Measurements from ENCODE around the gene PPP6R2. TPM values are rescaled to one million over a fixed set of nuclear protein-coding genes. Genes with fewer than 3 reads are reported as not detected.
A peak's percentile ranks its signal among the peaks of the same experiment; 100 is the strongest.

PPP6R2 gene
- polyA plus RNA-seq, 12 donors: 23.5 to 43.1 (median 30.7) TPM; not detected in 1

DNA sequence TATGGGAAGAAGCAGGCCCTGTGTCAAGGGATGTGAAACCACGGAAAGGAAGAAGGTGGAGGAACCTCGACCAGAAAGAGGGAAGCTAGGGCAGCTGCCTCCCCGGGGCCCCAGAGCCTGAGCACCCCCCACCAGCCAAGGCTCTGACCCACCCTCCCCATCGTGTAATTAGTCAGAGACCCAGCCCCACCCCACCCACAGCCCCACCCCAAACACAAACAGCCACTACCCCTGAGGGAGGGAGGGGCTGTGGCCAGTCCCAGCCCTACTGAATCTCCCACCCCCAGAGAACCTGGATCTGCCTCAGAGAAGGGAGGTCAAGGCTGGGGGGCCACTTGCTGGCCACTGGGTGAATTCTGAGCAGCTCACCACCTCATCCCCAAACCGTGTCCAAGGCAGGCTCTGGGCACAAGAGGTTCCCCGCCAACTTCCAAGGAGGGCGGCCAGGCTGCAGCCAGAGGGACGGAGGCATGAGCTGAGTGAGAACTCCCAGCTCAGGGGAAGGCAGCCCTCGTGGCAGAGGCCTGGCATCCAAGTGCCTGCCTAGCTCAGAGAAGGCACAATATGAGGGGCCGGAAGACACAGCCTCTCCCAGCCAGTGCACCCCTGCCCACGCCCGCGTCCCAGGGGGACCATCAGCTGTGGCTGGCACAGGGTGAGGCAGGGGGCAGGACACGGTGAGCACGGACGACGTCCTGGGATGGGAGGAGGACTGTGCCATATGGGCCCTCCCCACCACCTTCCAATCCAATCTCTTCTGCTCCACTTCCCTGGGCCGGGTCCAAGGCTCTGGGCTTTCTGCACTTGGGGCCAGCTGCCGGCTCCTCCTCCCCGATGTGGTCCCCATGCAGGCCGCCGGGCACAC is 38.4 kb upstream of the PPP6R2 start:
- no peak for DNase-seq

DNA sequence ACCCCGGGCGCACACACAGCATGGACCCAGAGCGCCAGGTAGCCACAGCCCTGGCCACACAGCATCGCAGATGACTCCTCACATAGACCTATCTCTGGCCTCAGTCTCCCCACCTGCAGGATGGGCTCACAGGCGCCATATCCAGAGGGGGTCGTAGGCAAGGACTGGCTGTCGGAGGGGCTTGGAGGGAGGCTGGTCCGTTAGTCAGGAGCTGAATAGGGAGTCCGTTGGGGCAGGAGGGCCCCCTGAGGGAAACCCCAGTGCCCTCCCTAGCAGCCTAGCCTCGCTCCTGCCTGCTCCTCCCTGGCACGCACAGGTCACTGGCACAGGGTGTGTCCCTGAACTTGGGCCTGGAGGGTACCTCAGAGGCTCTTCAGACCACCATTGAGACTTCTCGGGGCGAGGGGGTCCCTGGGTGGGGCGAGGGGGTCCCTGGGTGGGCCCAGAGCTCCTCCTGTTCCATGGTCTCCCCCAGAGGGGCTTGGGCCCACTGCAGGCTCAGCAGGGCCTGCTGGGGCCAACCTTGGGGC is 37.7 kb upstream of the PPP6R2 start:
- DNase-seq: no peak

DNA sequence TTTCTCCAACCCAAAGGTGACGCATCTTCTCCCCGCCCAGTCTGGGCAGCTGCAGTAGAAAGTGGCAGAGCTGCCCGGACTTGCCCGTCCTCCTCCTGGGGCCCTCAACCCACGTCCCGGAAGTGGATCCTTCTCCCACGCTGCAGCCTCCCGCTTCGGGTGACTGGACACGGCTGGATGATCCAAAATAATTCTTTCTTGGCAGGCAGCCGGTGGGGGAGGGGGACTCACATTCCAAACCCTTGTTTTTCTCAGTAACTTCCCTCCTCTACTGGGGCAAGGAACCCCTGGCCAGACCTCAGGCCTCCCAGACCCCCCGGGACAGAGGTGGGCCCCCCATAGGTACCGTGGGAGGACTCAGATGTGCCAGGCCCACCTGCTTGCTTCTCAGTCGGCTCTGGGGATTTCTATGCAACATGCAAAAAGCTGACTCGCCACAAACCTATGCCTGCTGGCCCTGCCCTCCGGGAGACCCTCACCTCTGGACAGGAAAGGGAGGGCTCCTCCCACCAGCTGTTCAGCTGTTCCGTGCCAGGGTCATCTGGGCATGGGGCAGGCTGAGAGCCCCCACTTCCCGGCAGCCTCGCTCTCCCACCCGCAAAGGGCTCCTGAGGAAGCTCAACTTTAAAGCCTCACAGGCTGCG is 37.1 kb upstream of the PPP6R2 start:
- peak; percentile 75 for DNase-seq

DNA sequence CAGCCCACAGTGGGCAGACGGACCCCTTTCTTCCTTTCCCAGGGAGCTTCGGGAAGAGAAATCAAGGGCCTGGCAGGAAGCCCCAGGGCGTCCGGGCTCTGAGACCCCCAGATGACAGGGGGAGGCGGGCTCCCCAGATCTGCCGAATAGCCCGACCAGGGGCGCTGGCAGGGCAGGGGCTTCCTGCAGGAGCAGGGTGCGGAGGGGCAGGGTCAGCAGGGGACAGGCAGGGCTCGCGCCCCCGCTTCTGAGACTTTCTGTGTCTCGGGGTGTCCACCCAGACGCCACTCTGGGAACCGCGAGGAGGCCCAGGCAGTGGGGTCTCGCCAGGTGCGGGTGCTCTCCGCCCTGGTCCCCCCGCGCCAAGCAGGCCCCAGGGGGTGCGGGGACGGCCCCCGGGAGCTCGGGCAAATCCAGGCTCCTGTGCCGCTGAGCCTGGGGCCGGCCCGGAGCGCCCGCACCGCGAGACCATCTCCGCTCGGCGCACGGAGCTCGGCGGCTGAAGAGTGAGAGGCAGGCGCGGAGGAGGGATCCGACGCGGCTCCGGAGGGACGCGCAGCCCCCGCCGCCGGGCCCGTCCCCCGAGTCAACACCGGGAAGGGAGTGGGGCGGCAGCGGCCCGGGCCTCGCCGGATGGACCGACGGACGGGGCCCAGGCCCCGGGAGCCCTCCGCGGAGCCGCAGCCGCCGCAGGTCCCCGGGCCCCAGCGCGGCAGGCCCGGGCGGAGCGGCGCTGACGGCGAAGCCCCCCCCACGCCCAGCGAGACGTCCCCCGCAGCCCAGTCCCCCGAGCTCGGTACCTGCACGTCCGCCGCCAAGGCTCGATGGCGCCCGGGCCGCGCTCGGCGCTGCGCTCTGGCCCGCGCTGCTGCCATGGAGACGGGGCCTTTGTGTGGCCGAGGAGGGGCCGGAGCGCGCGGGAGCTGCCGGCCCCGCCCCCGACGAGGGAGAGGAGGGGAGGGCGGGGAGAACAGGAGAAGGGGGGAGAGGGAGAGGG is 36.1 kb upstream of the PPP6R2 start, which contains the start of gene PLXNB2:
Gene PLXNB2, minus strand, starts transcription at position 894 of the 997 bp plus-strand sequence. CDS start 17,062 bp downstream, outside the sequence.
- peak; percentile 84 for DNase-seq

DNA sequence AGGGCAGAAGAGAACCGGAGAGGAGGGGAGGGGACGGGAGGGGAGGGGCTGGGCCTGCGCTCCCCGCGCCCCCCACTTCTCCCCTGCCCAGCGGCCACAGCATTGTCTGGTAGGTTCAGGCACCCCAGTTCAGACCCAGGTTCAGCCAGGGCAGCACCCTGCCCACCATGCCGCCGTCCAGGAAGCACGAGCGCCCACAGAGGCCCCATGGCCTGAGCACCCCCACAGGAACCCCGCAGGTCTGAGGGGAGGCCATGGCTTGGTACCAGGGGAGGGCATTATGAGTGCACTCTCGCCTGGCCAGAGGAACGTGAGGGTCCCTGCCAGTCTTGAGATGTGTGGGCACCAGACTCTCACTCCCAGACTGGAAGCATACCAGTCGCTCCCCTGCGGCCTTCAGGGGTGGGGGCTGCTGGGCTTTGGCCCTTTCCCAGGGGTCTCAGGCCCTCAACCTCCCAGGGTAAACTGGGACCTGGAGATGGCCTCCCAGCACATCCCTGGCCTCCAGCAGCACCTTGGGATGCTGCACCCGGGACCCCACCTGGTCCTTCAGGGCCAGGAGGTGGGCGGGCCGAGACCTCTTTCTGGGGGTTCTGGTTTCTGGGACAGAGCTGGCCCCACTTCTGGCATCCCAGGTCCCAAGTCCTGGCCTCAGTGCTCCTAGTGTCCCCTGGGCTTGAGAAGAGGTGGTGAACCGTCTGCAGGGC is 35.1 kb upstream of the PPP6R2 start:
- no peak for DNase-seq

DNA sequence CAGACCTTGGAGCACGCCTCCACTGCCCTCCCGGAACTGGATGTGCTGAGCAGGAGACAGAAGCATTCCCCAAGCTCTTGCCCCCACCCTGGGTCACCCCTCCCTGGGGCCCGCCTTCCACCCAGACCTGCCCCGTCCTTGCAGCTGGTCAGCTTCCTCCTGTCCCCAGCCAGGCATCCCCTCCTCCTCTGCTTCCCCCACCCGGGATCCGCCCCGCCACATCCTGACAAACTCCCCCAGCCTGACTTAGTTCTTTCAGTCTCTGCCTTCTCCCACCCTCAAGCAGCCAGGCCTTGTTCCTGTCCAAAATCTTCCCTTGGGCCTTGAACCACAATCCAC is 34.6 kb upstream of the PPP6R2 start:
- DNase-seq: no peak

DNA sequence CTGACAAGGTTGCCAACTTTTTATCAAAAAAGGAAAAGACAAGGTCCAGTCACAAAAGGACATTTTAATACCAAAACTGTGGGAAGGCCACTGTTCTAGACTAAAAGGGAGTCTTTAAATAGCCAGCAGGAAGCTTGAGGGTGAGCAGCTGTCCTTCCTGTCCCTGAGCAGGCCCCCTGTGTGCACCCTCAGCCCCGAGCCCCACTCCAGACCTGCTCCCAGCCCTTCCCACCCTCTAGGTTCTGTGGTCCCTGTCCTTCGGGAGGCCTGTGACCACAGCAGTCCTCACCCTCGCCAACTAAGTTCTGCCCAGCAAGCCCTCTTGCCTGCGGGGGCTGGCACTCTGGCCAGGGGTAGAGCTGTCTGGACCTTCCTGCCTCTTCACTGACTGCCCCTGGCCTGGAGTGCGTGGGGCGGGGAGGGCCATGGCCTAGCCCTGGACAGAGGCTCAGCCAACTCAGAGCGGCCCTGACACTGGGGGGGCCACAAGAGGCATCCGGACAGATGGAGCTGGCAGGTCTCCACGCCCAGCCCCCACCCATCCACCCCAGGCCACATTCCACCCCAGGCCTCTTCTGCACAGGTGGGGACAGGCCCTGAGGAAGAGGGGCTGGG is 34.0 kb upstream of the PPP6R2 start:
- no peak for DNase-seq

DNA sequence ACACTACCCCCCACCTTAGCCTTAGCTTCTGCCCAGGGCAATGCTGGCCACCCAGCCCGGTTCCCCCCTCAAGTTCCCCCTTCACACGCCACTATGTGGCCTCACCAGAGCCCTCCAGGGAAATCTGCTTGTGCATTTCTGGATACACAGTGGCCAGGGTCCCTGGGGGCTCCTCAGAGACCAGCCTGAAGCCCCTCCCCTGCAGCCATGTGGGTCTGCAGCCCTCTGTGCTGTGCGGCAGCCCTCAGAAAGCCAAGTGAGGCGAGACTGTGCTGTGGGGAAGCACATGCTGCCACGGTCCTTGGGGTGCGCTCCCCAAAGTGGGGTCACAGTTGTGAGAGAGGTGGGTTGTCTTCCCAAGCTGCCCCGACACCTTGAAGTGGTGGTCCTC is 33.5 kb upstream of the PPP6R2 start:
- no peak for DNase-seq

GRCh38 chr22:50310031-50310722 is 33.0 kb upstream of the PPP6R2 start:
- DNase-seq: no peak

DNA sequence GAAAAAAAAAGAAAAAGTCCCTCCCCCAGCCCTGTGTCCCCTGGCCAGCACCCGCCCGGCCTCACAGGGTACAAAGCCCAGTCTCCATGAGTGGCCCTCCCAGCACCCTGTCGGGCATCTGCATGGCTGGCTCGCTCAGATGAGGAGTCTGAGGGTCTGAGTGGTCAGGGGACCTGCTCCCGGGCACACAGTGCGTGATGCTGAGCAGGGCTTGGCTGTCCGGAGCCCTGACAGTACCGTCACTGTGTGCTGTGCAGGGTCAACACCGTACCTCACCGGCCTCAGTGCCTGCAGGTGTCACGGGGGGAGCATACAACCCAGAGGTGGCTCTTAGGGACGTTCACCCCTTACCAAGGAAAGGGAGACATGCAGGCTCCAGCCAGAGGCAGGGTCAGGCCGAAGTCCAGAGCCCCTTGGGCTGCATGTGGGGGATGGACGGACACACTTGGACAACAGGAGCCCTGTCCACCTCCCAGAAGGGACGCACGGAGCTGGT is 32.1 kb upstream of the PPP6R2 start:
- no peak for DNase-seq

- DNase-seq: no peak
Observed at GRCh38 chr22:50311606-50312351, 31.3 kb upstream of the PPP6R2 start.

GRCh38 chr22:50312371-50312770 is 30.8 kb upstream of the PPP6R2 start:
- DNase-seq: no peak

GRCh38 chr22:50313021-50313420 is 30.1 kb upstream of the PPP6R2 start:
- no peak for DNase-seq

DNA sequence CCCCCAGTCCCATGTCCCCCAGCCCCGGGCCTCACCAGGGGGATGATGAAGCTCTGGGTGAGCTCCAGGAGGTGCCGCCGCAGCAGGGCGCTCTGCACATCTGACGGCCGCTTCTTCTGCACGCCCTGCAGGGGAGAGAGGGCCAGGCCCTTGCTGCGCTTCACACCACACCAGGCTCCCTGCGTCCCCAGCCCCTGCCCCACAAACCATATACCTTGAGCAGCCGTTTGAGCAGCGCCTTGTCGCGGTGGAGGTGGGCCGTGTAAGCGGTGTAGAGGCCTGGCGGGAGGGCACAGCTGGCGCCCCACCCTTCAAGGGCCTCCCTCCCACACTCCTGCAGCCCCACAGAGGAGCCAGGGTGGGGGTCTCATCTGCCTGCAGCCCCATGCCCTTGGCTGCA is 29.5 kb upstream of the PPP6R2 start:
- no peak for DNase-seq

- DNase-seq: no peak
Observed at GRCh38 chr22:50314081-50314454, 29.1 kb upstream of the PPP6R2 start.

DNA sequence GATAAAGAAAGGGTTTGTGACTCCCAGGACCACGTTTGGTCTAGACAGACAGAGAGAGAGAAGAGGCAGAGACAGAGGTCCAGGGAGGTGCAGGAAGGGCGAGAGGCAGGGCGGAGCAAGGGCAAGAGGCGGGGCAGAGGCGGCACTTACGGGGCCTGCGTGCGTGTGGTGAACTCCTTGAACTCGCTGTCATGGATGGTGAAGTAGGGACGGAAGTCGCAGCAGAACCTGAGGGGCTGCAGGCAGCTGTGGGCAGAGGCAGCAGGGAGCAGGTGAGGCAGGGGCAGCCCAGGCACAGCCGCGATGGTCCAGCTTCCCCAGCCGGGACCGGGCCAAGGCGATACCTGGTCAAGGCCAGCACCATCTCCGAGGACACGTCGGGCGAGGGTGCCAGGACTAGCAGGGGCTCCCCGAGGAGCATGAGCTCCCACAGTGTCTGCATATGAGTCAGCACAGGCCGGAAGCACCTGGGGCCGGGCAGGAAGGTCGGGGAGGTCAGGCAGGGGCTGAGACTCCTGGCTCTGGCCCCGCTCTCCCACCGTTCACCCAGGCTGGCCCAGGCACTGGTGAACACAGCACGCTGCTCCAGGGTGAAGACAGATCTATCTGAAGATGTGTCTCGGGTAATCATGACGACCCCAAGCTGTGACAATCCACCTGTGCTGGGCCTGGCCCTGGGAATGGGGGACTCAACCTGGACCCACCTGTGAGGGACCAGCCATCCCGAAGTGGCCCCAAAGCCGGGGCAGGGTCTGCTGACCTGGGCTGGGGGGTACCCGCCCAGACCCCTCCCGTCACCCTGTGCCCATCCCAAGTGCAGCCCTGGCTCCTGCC is 28.5 kb upstream of the PPP6R2 start:
- no peak for DNase-seq

DNA sequence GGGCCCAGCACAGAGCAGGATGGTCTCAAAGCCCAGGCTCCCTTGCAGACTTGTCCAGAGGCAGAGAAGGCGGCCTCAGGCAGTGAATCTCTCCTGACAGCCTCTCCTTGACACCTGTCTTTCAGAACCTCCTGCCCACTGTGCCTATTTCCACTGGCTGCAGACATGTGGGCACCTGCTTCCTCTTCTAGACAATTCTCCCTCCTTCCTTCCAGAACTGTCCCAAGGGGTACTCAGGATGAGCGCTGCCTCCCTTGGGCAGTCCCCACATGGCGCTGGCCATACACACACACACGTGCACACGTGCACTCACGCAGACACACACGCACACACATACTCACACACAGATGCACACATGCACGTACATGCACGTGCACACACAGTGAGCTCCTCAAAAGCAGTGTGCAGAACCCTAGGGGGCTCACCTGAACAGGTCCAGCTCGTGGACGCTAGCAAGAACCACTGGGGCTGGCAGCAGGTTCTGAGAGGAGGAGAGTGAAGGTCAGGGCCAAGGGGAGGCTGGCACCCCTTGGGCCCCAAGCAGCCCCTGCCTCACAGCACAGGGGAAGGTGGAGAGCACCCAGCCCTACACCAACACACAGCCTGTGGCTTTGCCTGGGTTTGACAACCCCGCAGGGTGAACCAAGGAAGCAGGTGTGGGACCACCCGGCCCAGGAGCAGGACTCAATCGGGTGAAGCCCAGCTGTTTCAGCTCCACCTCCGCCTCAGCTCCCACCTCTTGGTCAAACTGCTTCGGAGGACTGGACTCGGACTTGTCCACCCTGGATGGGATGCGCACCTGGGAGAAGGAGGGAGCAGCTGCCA is 27.6 kb upstream of the PPP6R2 start:
- DNase-seq: no peak

Measured in muscle of arm (tissue), 12 donors.